22Rv1 (cell line): ENCODE data around the gene U2AF2.

Experiments
- H3K27ac ChIP-seq: fragments of 450-650 bp; 2 replicates; pipeline ENCODE4 v1.5.1; 2017
- CTCF ChIP-seq: fragments of 450-650 bp; IDR thresholded peaks from 2 replicates; pipeline ENCODE4 v1.5.1; 2017; ENCODE audit warnings: mild to moderate bottlenecking
- ZFX ChIP-seq: fragments of 450-650 bp; IDR thresholded peaks from 2 replicates; pipeline ENCODE4 v1.6.1; 2017; ENCODE audit warnings: antibody characterized with exemption, borderline replicate concordance

U2AF2 gene

GRCh38 chr19:55654868-55655647 lies at the start of gene U2AF2:
U2AF2 (plus strand) TSS chr19:55655035; CDS start chr19:55655105, 70 bp downstream.
- H3K27ac ChIP-seq: peak within 1 kb of the TSS; percentile 99
- TF ChIP-seq CTCF (no peak; the same call in 1 of the 2 replicates), ZFX (no peak)

- no peak for TF ChIP-seq CTCF
- no peak for TF ChIP-seq ZFX
- peak overlapping the region; percentile 98 for H3K27ac ChIP-seq
Measured at GRCh38 chr19:55605207-55605636, 49.6 kb upstream of the U2AF2 start.

GRCh38 chr19:55605637-55606470 lies 49.0 kb upstream of the U2AF2 start, which contains the start of gene ZNF865:
ZNF865 (plus strand) TSS chr19:55605647; CDS start chr19:55613619, 7,972 bp downstream.
- TF ChIP-seq CTCF (peak; percentile 82), ZFX (no peak)
- peak within 1 kb of the TSS; percentile 98 for H3K27ac ChIP-seq

- H3K27ac ChIP-seq: peak overlapping the region; percentile 98
- TF ChIP-seq CTCF: peak; percentile 42
- no peak for TF ChIP-seq ZFX
Measured at GRCh38 chr19:55606471-55606787, 48.4 kb upstream of the U2AF2 start.

GRCh38 chr19:55606817-55607216 lies 48.0 kb upstream of the U2AF2 start:
- TF ChIP-seq CTCF (no peak), ZFX (no peak)
- peak overlapping the region; percentile 98 for H3K27ac ChIP-seq

GRCh38 chr19:55609326-55609725 lies 45.5 kb upstream of the U2AF2 start:
- no peak for TF ChIP-seq CTCF
- no peak for TF ChIP-seq ZFX
- no peak overlapping the region for H3K27ac ChIP-seq
